ENCODE results near the gene GUCY2D.

GRCh38 chr17:7955414-7956227, 46.8 kb upstream of the GUCY2D start:
- TF ChIP-seq CTCF (IDR thresholded peaks at IDR 0.05) (no peak), POLR2A (IDR thresholded peaks at IDR 0.05) (no peak)

All from thyroid gland (tissue), 4 donors.